Measurements from ENCODE around the gene VSTM2L.

- TF ChIP-seq CTCF (conservative IDR thresholded peaks at IDR 0.05 in 1 of 2, IDR thresholded peaks at IDR 0.05 in 1 of 2; ENCODE audit: low read depth in 1 of 2, low read length in 2 of 2) (no peak), EZH2 (IDR thresholded peaks at IDR 0.05; ENCODE audit: low read length, missing control alignments) (no peak)
Measured at GRCh38 chr20:37921341-37921929, 18.5 kb downstream of the VSTM2L start.

Measured in fibroblast of lung (primary cell).